ENCODE measurements around the gene PPT1. TPM values are rescaled to one million over a fixed set of nuclear protein-coding genes. Genes with fewer than 3 reads are reported as not detected.

Gene PPT1
- polyA plus RNA-seq, 2 of the 4 experiments (the other 2 are of a cell fraction): 40.2 to 56.7 TPM

- ATAC-seq: no peak
- POLR2A ChIA-PET: no interaction called here
Measured at GRCh38 chr1:40034869-40035268, 62.2 kb downstream of the PPT1 start.

GRCh38 chr1:40032240-40032891 lies 64.7 kb downstream of the PPT1 start:
- DNase-seq (ENCODE audit: low read depth in 1 of 2, low spot score in 1 of 2) (peak; percentile 40 to 57), ATAC-seq (peak; percentile 73 to 85; a peak in 4 of 6 replicates), FAIRE-seq (no peak)
- Histone ChIP-seq H3K27ac (no peak overlapping the region), H3K4me2 (no peak overlapping the region), H3K4me3 (no peak overlapping the region), H3K9me3 (no peaks in the 10 kb centered on the region), H3K4me1 (no peaks in the 10 kb centered on the region)
- ChIA-PET CTCF (interaction anchor here (0.6 to 10.2 kb wide), 40 partner anchors 9 to 293 kb away, joined by 3 to 121 read pairs (median 4); partner anchors contain the start of genes MYCL and PPIE), POLR2A (no interaction called here)
- WGBS (ENCODE audit: missing lambda C conversion rate): 8% methylated on average over 4 of the region's 4 CpGs
- TF ChIP-seq ZSCAN20 (CRISPR knock-in tag; IDR thresholded peaks at IDR 0.05) (no peak), SMC3 (IDR thresholded peaks at IDR 0.05) (peak; percentile 70), CTCF (IDR thresholded peaks at IDR 0.05) (peak; percentile 67), BCL3 (IDR thresholded peaks at IDR 0.05) (no peak), RAD21 (conservative IDR thresholded peaks at IDR 0.05 in 1 of 2, IDR thresholded peaks at IDR 0.05 in 1 of 2) (peak; percentile 52 to 58), EHF (CRISPR knock-in tag; IDR thresholded peaks at IDR 0.05) (no peak), FOSL2 (IDR thresholded peaks at IDR 0.05) (no peak), FOSL2 (CRISPR knock-in tag; IDR thresholded peaks at IDR 0.05) (peak; percentile 44; the same call in 1 of the 2 replicates)

More at GRCh38 chr1:40034869-40035268, 62.2 kb downstream of the PPT1 start:
- WGBS (ENCODE audit: missing lambda C conversion rate): 57% methylated on average over 2 of the region's 2 CpGs
- H3K27ac ChIP-seq: no peak overlapping the region
- CTCF ChIA-PET: interaction anchor here (0.6 to 10.2 kb wide), 4 partner anchors 61 to 236 kb away, joined by 3 to 121 read pairs (median 5); partner anchors contain the start of gene MYCL
- no peak for TF ChIP-seq HMGXB4 (CRISPR knock-in tag; IDR thresholded peaks at IDR 0.05; ENCODE audit: borderline replicate concordance)
- TF ChIP-seq SMC3 (IDR thresholded peaks at IDR 0.05): no peak
- TF ChIP-seq HOXB5 (CRISPR knock-in tag; IDR thresholded peaks at IDR 0.05): no peak
- no peak for TF ChIP-seq ZC3H11A (IDR thresholded peaks at IDR 0.05)
- TF ChIP-seq E2F6 (IDR thresholded peaks at IDR 0.05; ENCODE audit: borderline replicate concordance, low read depth): no peak
- no peak for TF ChIP-seq RFX5 (IDR thresholded peaks at IDR 0.05)
- no peak for TF ChIP-seq ZSCAN20 (CRISPR knock-in tag; IDR thresholded peaks at IDR 0.05)
- TF ChIP-seq CHD4 (IDR thresholded peaks at IDR 0.05; ENCODE audit: borderline replicate concordance): no peak
- TF ChIP-seq POLR2AphosphoS2 (conservative IDR thresholded peaks at IDR 0.05; ENCODE audit: low read length): no peak
- TF ChIP-seq FOSL2 (IDR thresholded peaks at IDR 0.05): no peak
- no peak for TF ChIP-seq FOSL2 (CRISPR knock-in tag; IDR thresholded peaks at IDR 0.05)
- no peak for TF ChIP-seq HDAC2 (IDR thresholded peaks at IDR 0.05)
- TF ChIP-seq MAFK (IDR thresholded peaks at IDR 0.05; ENCODE audit: partially characterized antibody): no peak
- no peaks in the 10 kb centered on the region for H3K9me3 ChIP-seq
- FAIRE-seq (no peak), DNase-seq (ENCODE audit: low read depth in 1 of 2, low spot score in 1 of 2) (no peak)
- H3K4me1 ChIP-seq: 0 out of 3 replicates have a peak, but pooled peaks cover 4% of the 10 kb centered on the region
- H3K4me3 ChIP-seq: no peak overlapping the region
- H3K4me2 ChIP-seq: no peak overlapping the region

All from A549 (cell line).